Upper lobe of left lung (tissue), 6 donors: ENCODE measurements around the gene PACS2. TPM values are rescaled to one million over a fixed set of nuclear protein-coding genes. Genes with fewer than 3 reads are reported as not detected.

Source experiments
- ATAC-seq, 2 donors: fragments of 200-7000 bp; cut with Tn5 transposase; one replicate each; pipeline ENCODE4 v1.9.1; 2022; ENCODE audit warnings: mild to moderate bottlenecking in 2 of 2, moderate library complexity in 2 of 2; ENCODE audit not compliant: low FRiP score in 2 of 2
- DNase-seq, 2 donors: peaks; one replicate each; pipeline ENCODE4 v3.0.0-alpha.2; 2019 to 2020
- H3K27ac ChIP-seq, 4 donors: fragments of 200-600 bp; sonication (generic); one replicate each; pipeline ENCODE4 v1.5.1; 2016 to 2019
- H3K27me3 ChIP-seq, 4 donors: fragments of 200-600 bp; sonication (generic); one replicate each; pipeline ENCODE4 v1.5.1; 2017 to 2019
- H3K36me3 ChIP-seq, 4 donors: fragments of 200-600 bp; sonication (generic); one replicate each; pipeline ENCODE4 v1.5.1; 2016 to 2019
- H3K4me1 ChIP-seq, 4 donors: fragments of 200-600 bp; sonication (generic); one replicate each; pipeline ENCODE4 v1.5.1; 2018 to 2019
- H3K4me3 ChIP-seq, 4 donors: fragments of 200-600 bp; sonication (generic); one replicate each; pipeline ENCODE4 v1.5.1; 2017 to 2019; ENCODE audit warnings: mild to moderate bottlenecking in 2 of 4, moderate library complexity in 1 of 4
- H3K9me3 ChIP-seq, 4 donors: fragments of 200-600 bp; sonication (generic); one replicate each; pipeline ENCODE4 v1.5.1; 2018 to 2019
- CTCF ChIP-seq, 6 experiments: fragments of 450-650 bp in 4 of 6; fragments of 200-600 bp in 2 of 6; sonication (generic) in 2 of 6; IDR thresholded peaks; one replicate each; pipeline ENCODE4 v1.5.1; 2016 to 2019; ENCODE audit warnings: antibody characterized with exemption in 6 of 6
- EP300 ChIP-seq, 4 donors: sonication (generic); formaldehyde crosslinking; IDR thresholded peaks; one replicate each; pipeline ENCODE4 v1.5.1; 2017; ENCODE audit warnings: antibody characterized with exemption in 4 of 4, control low read depth in 2 of 4
- POLR2A ChIP-seq, 4 donors: fragments of 450-650 bp; IDR thresholded peaks; one replicate each; pipeline ENCODE4 v1.5.1; 2016 to 2017; ENCODE audit warnings: antibody characterized with exemption in 4 of 4, mild to moderate bottlenecking in 2 of 4
- POLR2AphosphoS5 ChIP-seq, 2 donors: sonication (generic); formaldehyde crosslinking; IDR thresholded peaks; one replicate each; pipeline ENCODE4 v1.5.1; 2017; ENCODE audit warnings: antibody characterized with exemption in 2 of 2
- WGBS, 2 donors: methylation state at CpG; one replicate each; pipeline ENCODE4 v1.1.5; 2017 to 2018; 5-methylcytosine and 5-hydroxymethylcytosine counted together
- total RNA-seq, 6 donors: library from RNA; depleted of rRNA in 4 of 6; stranded (reverse); fragments of >200 nt in 4 of 6; gene quantifications; one replicate each; pipeline versions ENCODE4 v1.1.0 to v1.2.1, GENCODE V29; 2016 to 2021
- donor health status: DM: no; HTN: no; CAD: no; lungs with moderate emphysema.
- donor health status: DM: no; HTN: yes; CAD: no; lungs with severe emphysema.

The PACS2 gene
- total RNA-seq, 6 donors from 2014 or later = 53.4 to 204 (median 86.5) TPM

- TF ChIP-seq CTCF (IDR thresholded peaks at IDR 0.05) = no peak
- no peak for TF ChIP-seq POLR2AphosphoS5 (IDR thresholded peaks at IDR 0.05)
- TF ChIP-seq EP300 (IDR thresholded peaks at IDR 0.05) = no peak
- TF ChIP-seq POLR2A (IDR thresholded peaks at IDR 0.05) = no peak
- ATAC-seq = no peak
- no peak overlapping the region for H3K4me3 ChIP-seq
- H3K27ac ChIP-seq = no peak overlapping the region
- peak in 1 of 2 donors; percentile 84 for DNase-seq
- peaks cover 2 to 24% (median 16%) of the 10 kb centered on the region in 4 donors for H3K36me3 ChIP-seq
- no peaks in the 10 kb centered on the region for H3K9me3 ChIP-seq
- H3K27me3 ChIP-seq = no peaks in the 10 kb centered on the region
- peaks cover 3 to 7% (median 5%) of the 10 kb centered on the region in 4 donors for H3K4me1 ChIP-seq
- WGBS, 2 donors = 94 to 96% methylated on average over 29 to 34 of the region's 37 CpGs
These were observed 36.1 kb downstream of the PACS2 start for GRCh38 chr14:105350450-105351244.

GRCh38 chr14:105351410-105351809 is 36.9 kb downstream of the PACS2 start:
- peaks cover 4 to 28% (median 22%) of the 10 kb centered on the region in 4 donors for H3K36me3 ChIP-seq
- H3K4me3 ChIP-seq = no peak overlapping the region
- no peak for TF ChIP-seq POLR2A (IDR thresholded peaks at IDR 0.05)
- TF ChIP-seq POLR2AphosphoS5 (IDR thresholded peaks at IDR 0.05) = no peak
- TF ChIP-seq EP300 (IDR thresholded peaks at IDR 0.05) = no peak
- no peak for TF ChIP-seq CTCF (IDR thresholded peaks at IDR 0.05)
- no peak for ATAC-seq
- no peaks in the 10 kb centered on the region for H3K27me3 ChIP-seq
- 97 to 98% methylated on average over 3 of the region's 3 CpGs for WGBS, 2 donors
- peak overlapping the region in 1 of 4 donors; percentile 9 for H3K27ac ChIP-seq
- H3K4me1 ChIP-seq = peaks cover 3 to 7% (median 5%) of the 10 kb centered on the region in 4 donors
- no peaks in the 10 kb centered on the region for H3K9me3 ChIP-seq
- DNase-seq = no peak

- DNase-seq = peak in 1 of 2 donors; percentile 87
- no peaks in the 10 kb centered on the region for H3K27me3 ChIP-seq
- no peaks in the 10 kb centered on the region for H3K9me3 ChIP-seq
- peaks cover 4 to 31% (median 23%) of the 10 kb centered on the region in 4 donors for H3K36me3 ChIP-seq
- H3K27ac ChIP-seq = peak overlapping the region in 1 of 4 donors; percentile 9
- ATAC-seq = peak; percentile 86 to 87
- WGBS, 2 donors = 52 to 66% methylated on average over 10 to 26 of the region's 26 CpGs
- no peak overlapping the region for H3K4me3 ChIP-seq
- peak; percentile 85 to 95 (median 90) for TF ChIP-seq CTCF (IDR thresholded peaks at IDR 0.05)
- TF ChIP-seq POLR2AphosphoS5 (IDR thresholded peaks at IDR 0.05) = no peak
- no peak for TF ChIP-seq POLR2A (IDR thresholded peaks at IDR 0.05)
- no peak for TF ChIP-seq EP300 (IDR thresholded peaks at IDR 0.05)
- peaks cover 3 to 7% (median 5%) of the 10 kb centered on the region in 4 donors for H3K4me1 ChIP-seq
These were observed 37.6 kb downstream of the PACS2 start for GRCh38 chr14:105351920-105352851.

GRCh38 chr14:105353136-105353535 is 38.6 kb downstream of the PACS2 start:
- Histone ChIP-seq H3K36me3 (peaks cover 4 to 35% (median 23%) of the 10 kb centered on the region in 4 donors), H3K27me3 (no peaks in the 10 kb centered on the region), H3K27ac (no peak overlapping the region), H3K9me3 (no peaks in the 10 kb centered on the region), H3K4me1 (peaks cover 3 to 7% (median 5%) of the 10 kb centered on the region in 4 donors), H3K4me3 (no peak overlapping the region)
- ATAC-seq (no peak), DNase-seq (no peak)
- 94 to 100% methylated on average over 1 of the region's 10 CpGs for WGBS, 2 donors
- no peak for TF ChIP-seq POLR2A (IDR thresholded peaks at IDR 0.05)
- no peak for TF ChIP-seq EP300 (IDR thresholded peaks at IDR 0.05)
- TF ChIP-seq CTCF (IDR thresholded peaks at IDR 0.05) = no peak
- no peak for TF ChIP-seq POLR2AphosphoS5 (IDR thresholded peaks at IDR 0.05)
